22Rv1 (cell line): Measurements from ENCODE around the gene THOC5.

Source experiments
- CTCF ChIP-seq: fragments of 450-650 bp; IDR thresholded peaks from 2 replicates; pipeline ENCODE4 v1.5.1; 2017; ENCODE audit warnings: mild to moderate bottlenecking
- ZFX ChIP-seq: fragments of 450-650 bp; IDR thresholded peaks from 2 replicates; pipeline ENCODE4 v1.6.1; 2017; ENCODE audit warnings: antibody characterized with exemption, borderline replicate concordance

GRCh38 chr22:29456211-29456671, 97.3 kb downstream of the THOC5 start:
- TF ChIP-seq CTCF (no peak), ZFX (no peak)
